Measurements from ENCODE around the gene ZBTB14.

The ZBTB14 gene

DNA sequence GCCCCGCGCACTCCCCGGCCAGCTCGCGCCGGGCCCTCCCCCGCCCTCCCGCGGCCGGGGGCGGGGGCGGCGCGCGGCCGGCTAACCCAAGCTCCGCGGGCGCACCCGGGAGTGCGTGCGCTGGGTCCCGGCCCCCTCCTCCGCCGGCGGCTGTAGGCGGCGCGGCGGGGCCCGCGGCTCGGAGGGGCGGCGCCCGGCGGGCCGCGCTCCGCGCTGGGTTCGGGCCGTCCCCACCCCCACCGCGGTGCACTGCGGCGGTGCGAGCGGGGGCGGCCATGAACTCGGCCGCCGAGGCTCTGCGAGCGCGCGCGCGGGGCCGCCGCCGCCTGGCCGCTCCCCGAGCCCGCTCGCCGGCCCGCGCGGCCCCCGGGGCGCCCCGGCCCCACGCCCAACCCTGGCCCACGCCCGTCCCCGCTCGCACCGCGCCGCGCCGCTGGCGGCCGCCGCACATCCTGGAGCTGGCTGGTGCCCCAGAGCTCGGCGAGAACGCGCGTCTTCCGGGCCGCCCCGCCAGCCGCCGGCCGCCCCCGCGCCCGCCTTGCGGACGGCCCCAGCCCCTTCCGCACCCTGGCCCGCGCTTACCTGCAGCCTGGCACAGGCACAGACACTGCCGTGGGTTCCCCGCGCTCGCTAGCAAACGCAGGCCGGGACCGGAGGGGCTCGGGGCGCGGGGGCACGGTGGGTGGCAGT, at the start of gene ZBTB14:
ZBTB14 (minus strand) TSS at position 496 of the 690 bp plus-strand sequence. CDS start 2,480 bp downstream, outside the sequence.
- no peak for DNase-seq (ENCODE audit: low spot score)

GRCh38 chr18:5339202-5339834, 43.8 kb upstream of the ZBTB14 start:
- DNase-seq (ENCODE audit: low spot score) = no peak

GRCh38 chr18:5334456-5335075, 39.0 kb upstream of the ZBTB14 start:
- DNase-seq (ENCODE audit: low spot score) = no peak

GRCh38 chr18:5318061-5318700, 22.7 kb upstream of the ZBTB14 start:
- no peak for DNase-seq (ENCODE audit: low spot score)

- DNase-seq (ENCODE audit: low spot score) = no peak
These were observed 21.7 kb upstream of the ZBTB14 start for GRCh38 chr18:5317186-5317585.

DNA sequence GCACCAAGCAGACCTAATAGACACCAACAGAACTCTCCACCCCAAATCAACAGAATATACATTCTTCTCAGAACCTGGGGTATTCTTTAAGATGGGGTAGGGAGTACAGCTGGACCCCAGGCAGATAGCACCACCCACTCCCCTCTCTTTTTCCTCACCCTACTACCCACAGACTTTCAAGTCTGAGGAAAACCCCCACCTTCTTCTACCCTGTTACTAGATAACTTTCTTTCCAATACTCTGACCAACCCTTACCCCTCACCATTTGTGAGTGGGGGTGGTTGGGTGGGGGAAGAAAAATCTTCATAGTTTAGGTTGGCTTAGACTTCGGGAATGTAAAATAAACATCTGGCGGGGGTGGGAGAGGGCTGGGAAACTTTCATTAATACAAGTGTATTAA, 20.3 kb upstream of the ZBTB14 start:
- DNase-seq (ENCODE audit: low spot score) = no peak

DNA sequence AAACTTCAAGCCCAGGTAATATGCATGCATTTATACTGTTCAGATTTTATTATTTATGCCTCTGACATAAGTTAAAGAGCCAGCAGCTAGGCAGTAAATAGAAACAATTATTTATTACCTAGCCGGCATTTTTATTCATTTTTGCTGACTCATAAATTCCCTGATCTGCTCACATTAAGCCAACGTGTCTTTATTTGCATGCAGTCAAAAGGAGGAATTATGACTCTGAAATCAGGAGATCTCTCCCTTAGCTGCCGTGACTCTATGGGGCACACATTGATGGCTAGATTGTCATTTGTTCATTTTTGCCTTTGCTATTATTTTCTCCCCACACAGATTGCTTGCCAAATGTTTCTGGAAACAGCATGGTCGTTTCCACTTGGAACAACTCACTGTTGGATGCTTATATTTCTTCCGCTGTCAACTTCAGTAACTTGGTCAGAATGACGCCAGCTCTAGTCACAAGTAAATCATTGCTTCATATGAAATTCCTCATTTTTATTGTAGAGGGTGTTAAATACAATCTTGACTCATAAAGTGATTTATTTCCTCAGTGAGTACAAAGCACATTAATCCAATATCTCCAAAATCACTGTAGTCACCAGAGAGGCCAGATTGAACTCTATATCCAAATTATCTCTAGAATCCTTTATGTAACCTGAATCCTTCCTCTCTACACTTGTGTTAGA, 15.9 kb upstream of the ZBTB14 start:
- DNase-seq (ENCODE audit: low spot score) = no peak

DNA sequence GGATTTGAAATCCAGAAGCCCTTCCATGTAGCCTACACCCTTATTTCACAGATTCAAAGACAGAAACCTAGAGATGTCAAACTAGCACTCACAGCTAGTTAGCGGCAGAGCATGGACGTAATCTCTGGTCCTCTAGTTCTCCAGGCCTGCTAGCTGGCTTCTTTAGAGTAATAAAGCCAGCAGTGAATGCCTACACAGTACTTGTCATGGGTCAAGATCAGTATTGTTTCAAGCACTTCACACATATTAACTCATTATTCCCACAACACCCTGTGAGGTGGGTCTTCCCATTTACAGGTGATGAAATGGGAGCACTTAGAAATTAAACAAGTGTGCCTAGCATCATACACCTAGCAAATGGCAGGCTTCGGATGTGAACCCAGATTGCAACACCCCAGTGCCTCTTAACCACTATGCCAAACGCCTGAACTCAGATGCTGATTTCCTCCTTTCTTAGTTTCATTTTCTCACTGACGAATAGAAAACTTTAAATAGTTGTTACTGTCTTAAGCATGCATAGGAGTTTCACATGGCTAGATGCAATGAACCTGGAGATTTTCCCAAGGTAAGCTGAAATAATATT, 14.5 kb upstream of the ZBTB14 start:
- DNase-seq (ENCODE audit: low spot score) = no peak

DNA sequence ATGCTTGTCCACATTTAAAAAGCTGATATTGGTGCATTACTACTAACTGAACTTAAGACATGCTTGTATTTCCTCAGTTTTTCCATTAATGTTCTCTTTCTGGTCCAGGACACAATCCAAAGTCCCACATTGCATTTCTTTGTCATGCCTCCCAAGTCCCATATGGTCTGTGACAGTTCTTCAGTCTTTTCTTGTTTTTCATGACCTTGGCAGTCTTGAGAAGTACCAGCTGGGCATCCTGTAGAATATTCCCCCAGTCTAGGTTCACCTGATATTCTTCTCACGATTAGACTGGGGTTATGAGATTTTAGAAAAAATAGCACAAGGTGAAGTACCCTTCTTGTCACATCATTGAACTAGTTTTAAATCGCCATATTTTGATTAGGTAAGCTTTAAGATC, 10.3 kb upstream of the ZBTB14 start:
- no peak for DNase-seq (ENCODE audit: low spot score)

DNA sequence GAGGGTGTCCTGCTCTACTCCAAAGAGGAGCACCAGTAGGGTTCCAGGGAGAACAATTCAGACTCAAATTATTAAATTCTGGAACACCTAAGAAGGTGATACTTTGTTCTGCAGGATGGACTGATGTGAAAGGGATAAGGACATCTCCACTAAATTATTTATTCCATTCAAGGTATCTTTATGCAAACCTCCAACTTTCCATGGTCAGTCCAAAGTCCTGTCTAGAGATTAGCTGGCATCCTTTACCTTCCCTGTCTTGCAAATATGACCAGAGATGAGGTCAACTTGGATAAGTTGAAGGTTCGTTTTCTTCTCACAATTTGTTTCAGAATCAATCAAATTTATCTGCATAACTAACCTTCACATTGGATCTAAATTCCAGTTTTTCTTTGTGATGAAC, 8.7 kb upstream of the ZBTB14 start:
- DNase-seq (ENCODE audit: low spot score) = no peak

GRCh38 chr18:5303636-5304035, 8.1 kb upstream of the ZBTB14 start:
- no peak for DNase-seq (ENCODE audit: low spot score)

DNA sequence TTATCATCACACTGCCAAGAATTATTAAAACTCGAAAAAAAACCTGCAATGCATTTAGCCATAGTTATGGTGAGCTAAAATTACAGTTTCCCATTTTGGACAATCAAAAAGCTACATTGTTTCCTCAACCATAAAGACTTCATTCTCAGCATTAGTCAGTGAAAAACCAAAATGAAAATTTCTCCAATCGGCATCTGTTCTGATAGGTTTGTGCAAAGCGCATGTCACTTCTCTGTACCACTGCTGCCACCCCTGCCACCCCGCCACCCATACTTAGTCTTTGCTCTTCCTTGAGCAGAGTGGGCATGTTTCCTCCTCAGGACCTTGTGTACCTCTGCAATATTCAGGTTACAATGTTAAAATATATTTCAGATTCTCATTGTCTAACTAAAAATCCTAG, 7.1 kb upstream of the ZBTB14 start:
- DNase-seq (ENCODE audit: low spot score) = no peak

DNA sequence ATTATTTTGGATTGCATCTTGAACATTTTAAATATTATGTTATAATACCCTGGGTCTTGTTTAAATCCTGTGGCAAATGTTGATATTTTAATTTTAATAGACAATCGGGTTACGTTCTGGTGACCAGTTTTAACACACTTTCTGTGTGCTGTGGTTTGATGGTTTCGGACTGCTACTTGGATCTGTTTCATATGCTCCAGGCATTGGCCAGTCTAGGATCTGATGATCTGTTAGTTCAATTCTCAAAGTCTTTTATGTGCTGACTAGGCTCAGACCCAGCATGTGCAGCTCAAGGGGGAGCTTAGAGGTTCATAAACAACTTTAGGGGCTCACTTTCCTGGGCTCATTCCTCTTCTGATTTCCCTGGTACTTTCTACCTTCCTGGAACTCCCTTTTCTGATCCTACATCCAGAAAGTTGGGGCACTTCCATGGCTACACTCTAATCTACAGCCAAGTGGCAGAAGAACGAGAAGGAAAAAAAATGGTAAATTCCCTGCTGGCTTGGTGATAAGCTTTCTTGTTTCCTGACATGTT, 5.0 kb upstream of the ZBTB14 start:
- no peak for DNase-seq (ENCODE audit: low spot score)

DNA sequence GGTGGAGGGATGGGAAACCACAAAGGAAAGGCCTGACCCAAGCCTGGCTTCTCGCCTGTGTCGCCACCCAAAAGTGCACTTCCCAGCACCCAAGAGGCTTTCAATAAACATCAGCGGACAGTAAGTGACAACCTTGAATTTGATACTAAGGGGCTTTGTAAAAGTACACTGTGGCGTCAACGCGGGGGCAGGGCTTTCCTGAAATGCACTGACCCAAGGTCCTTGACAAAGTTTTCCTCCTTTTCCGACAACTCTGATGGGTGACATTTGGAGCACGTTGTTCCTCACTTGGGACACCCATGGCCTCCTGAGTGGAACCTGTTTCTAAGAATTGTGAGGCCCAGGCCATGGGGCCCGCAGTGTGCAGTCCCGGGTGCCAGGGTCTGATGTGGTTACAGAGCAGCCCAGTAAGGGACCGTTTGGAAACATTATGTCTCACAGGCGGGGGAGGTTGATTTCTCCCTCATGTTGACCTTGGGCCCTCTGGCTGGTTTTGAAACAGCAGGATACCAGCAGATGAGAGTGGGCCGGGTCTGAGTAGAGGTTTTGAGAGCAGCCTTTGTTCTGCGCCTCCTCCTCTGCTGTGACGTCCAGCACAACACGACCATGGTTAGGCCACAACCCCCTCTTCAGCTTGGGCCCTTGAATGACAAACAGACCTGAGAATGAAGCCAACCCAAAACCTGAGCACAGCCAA, 2.8 kb upstream of the ZBTB14 start:
- DNase-seq (ENCODE audit: low spot score) = peak; percentile 24

- no peak for DNase-seq (ENCODE audit: low spot score)
These were observed 2.1 kb upstream of the ZBTB14 start for GRCh38 chr18:5297597-5297996.

DNA sequence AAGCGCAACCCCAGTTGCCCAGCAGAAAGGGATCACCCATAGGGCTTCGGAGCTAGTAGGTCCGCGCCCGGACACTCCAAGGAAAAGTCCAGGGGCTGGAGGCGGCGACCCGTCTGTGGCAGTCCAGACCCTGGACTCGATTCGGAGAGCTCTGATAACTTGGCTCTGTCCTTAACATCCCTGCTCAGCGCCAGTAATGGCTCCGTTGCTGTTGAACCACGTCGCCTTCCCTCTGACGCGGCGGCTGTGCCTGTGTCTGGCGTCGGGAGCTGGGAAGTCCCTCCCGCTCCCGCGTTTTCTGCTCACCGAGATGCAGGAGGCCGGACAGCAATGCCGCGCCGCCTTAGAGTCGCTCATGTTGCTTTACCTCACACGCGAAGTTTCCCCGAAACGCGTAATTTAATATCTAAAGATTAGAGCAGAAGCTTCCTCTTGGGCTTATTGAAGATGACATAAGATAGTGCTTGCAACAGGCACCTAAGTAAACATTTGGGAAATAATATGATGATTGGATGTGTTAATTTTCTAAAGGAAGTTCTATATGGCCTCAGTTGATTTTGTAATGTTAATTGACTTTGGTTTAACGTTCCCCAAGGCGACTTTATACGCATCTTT, 1.3 kb upstream of the ZBTB14 start:
- peak; percentile 8 for DNase-seq (ENCODE audit: low spot score)

- DNase-seq (ENCODE audit: low spot score) = peak; percentile 89
These were observed 617 bp upstream of the ZBTB14 start for GRCh38 chr18:5295981-5296705.

- peak; percentile 16 for DNase-seq (ENCODE audit: low spot score)
These were observed 882 bp downstream of the ZBTB14 start for GRCh38 chr18:5294457-5295230.

DNA sequence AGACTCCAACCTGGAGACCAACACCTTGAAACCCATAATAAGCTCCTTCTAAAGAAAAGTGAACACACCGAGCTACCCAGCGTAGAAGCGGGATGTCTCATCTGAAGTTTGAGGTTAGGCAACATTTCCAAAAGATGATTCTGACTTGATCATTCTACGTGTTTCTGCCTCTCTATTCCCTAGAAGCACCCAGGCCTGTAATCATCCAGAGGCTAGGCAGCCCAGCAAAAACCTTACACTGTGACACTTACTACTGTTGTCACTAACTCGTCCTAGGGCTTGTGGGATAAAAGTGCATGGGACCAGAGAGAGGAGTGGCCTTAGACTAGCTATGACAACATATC, 1.4 kb downstream of the ZBTB14 start:
- DNase-seq (ENCODE audit: low spot score) = no peak

Data from COLO829 (cell line).